Breast epithelium (tissue), 4 donors: Measurements from ENCODE around the gene YPEL1. TPM values are rescaled to one million over a fixed set of nuclear protein-coding genes. Genes with fewer than 3 reads are reported as not detected.
"Not testable (repeated sequence)": the region's sequence is repeated elsewhere in the genome, so short reads cannot be mapped to it uniquely, and the experiment has no call there.

ENCODE experiments used
- DNase-seq, 2 donors: peaks; one replicate each; pipeline ENCODE4 v3.0.0-alpha.2; 2019; ENCODE audit warnings: low spot score in 2 of 2
- H3K27ac ChIP-seq, 2 donors: fragments of 200-600 bp; sonication (generic) in 1 of 2; one replicate each; pipeline ENCODE4 v1.5.1; 2016 to 2019; ENCODE audit warnings: mild to moderate bottlenecking in 1 of 2
- H3K27me3 ChIP-seq, 2 donors: fragments of 200-600 bp; sonication (generic) in 1 of 2; one replicate each; pipeline versions ENCODE4 v1.5.1 to v1.6.0; 2017 to 2019; ENCODE audit warnings: control low read depth in 1 of 2, mild to moderate bottlenecking in 1 of 2
- H3K36me3 ChIP-seq: fragments of 200-600 bp; one replicate; pipeline ENCODE4 v1.5.1; 2019
- H3K4me1 ChIP-seq, 2 donors: fragments of 200-600 bp; sonication (generic); one replicate each; pipeline ENCODE4 v1.5.1; 2016 to 2019; ENCODE audit warnings: control low read depth in 1 of 2
- H3K4me3 ChIP-seq, 3 donors: fragments of 200-600 bp; sonication (generic); 1 replicate in 2 of 3; 2 replicates in 1 of 3; pipeline ENCODE4 v1.5.1; 2016 to 2019; ENCODE audit warnings: mild to moderate bottlenecking in 3 of 3, moderate library complexity in 2 of 3
- H3K9me3 ChIP-seq, 2 donors: fragments of 200-600 bp; sonication (generic) in 1 of 2; one replicate each; pipeline ENCODE4 v1.5.1; 2016 to 2019; ENCODE audit warnings: control low read depth in 1 of 2
- POLR2A ChIP-seq: fragments of 450-650 bp; IDR thresholded peaks from one replicate; pipeline ENCODE4 v1.6.1; 2016; ENCODE audit warnings: antibody characterized with exemption, mild to moderate bottlenecking, moderate library complexity
- POLR2AphosphoS5 ChIP-seq, 3 donors: sonication (generic); formaldehyde crosslinking; IDR thresholded peaks; one replicate each; pipeline ENCODE4 v1.6.1; 2017; ENCODE audit warnings: antibody characterized with exemption in 3 of 3
- intact Hi-C: fragments of 100-400 bp; cut with DNase I; formaldehyde crosslinking; loops from one replicate; pipeline ENCODE4 v1.15.1; 2023; ENCODE audit warnings: low total_unique reads
- total RNA-seq, 3 donors: library from RNA; depleted of rRNA; stranded (reverse); fragments of >200 nt; gene quantifications; one replicate each; pipeline ENCODE4 v1.1.0, GENCODE V29; 2016
- TF ChIP-seq, protein P1 (sequence below), 3 donors: fragments of 450-650 bp; IDR thresholded peaks; one replicate each; pipeline ENCODE4 v1.5.1; 2016 to 2017; ENCODE audit warnings: antibody characterized with exemption in 3 of 3, mild to moderate bottlenecking in 3 of 3, moderate library complexity in 3 of 3

YPEL1 gene
- total RNA-seq, 3 donors from 2014 or later = 7.8 to 8.5 (median 7.9) TPM

DNA sequence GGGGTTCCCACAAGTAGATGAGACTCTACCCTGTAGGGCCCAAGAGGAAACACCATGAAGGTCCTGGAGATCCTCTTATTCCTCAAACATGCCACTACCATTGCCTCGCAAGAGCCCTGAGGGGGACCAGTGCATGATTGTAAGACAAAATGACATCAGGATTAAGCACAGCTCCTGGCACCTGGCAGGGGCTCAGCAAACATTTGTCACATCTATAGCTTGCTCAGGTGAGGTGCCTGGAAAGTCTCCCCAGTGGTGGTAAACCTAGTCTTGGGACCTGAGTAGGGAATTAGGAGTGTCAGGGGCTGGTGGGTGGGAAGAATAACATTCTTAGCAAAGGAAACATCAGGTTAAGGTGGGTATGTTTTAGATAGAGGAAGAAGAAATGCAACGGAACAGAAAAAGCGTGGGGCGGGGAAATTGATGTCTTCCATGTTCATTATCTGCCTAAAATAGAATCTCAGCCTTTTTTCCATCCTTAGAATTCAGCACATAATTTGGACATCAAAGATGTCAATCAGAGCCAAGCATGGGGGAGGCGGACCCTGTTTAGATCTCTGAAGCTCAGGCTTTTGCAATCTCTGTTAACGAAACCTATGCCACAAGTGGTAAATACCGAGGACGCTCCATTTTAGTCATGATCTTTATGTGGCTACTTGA is 924 bp downstream of the YPEL1 start:
- Histone ChIP-seq H3K4me3 (peak overlapping the region; percentile 46 to 70 (median 70)), H3K4me1 (no peaks in the 10 kb centered on the region), H3K9me3 (no peaks in the 10 kb centered on the region), H3K27me3 (no peaks in the 10 kb centered on the region), H3K27ac (peak overlapping the region; percentile 56 to 70), H3K36me3 (no peaks in the 10 kb centered on the region)
- TF ChIP-seq POLR2A = no peak
- no peak for TF ChIP-seq POLR2AphosphoS5 (IDR thresholded peaks at IDR 0.05)
- TF ChIP-seq, protein P1, sequence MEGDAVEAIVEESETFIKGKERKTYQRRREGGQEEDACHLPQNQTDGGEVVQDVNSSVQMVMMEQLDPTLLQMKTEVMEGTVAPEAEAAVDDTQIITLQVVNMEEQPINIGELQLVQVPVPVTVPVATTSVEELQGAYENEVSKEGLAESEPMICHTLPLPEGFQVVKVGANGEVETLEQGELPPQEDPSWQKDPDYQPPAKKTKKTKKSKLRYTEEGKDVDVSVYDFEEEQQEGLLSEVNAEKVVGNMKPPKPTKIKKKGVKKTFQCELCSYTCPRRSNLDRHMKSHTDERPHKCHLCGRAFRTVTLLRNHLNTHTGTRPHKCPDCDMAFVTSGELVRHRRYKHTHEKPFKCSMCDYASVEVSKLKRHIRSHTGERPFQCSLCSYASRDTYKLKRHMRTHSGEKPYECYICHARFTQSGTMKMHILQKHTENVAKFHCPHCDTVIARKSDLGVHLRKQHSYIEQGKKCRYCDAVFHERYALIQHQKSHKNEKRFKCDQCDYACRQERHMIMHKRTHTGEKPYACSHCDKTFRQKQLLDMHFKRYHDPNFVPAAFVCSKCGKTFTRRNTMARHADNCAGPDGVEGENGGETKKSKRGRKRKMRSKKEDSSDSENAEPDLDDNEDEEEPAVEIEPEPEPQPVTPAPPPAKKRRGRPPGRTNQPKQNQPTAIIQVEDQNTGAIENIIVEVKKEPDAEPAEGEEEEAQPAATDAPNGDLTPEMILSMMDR (IDR thresholded peaks at IDR 0.05) = no peak
- no peak for DNase-seq
- intact Hi-C loops = no loop called here

DNA sequence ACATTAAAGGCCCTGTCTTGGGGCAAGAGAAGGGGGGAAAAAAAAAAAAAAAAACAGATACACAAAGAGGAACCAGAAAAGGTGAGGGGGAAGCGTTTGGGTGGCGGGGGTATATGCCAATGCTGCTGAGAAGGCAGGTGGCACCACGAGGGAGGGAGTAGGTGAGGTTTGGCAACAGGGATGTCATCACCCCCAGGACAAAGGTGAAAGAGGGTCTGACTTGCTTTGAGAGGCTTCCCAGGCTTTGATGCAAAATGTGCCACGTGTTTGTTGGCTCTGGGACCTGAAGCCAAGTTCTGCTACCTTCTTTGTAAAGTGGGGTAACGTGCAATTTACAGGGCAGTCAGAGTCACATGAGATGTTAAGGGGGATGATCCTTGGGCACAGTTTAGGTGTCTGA is 4.1 kb downstream of the YPEL1 start:
- Histone ChIP-seq H3K4me3 (no peak overlapping the region), H3K9me3 (no peaks in the 10 kb centered on the region), H3K36me3 (no peaks in the 10 kb centered on the region), H3K4me1 (no peaks in the 10 kb centered on the region), H3K27me3 (no peaks in the 10 kb centered on the region), H3K27ac (no peak overlapping the region)
- no peak for DNase-seq
- no peak for TF ChIP-seq POLR2A
- no peak for TF ChIP-seq POLR2AphosphoS5 (IDR thresholded peaks at IDR 0.05)
- TF ChIP-seq, protein P1 (IDR thresholded peaks at IDR 0.05) = no peak
- intact Hi-C loops = no loop called here

DNA sequence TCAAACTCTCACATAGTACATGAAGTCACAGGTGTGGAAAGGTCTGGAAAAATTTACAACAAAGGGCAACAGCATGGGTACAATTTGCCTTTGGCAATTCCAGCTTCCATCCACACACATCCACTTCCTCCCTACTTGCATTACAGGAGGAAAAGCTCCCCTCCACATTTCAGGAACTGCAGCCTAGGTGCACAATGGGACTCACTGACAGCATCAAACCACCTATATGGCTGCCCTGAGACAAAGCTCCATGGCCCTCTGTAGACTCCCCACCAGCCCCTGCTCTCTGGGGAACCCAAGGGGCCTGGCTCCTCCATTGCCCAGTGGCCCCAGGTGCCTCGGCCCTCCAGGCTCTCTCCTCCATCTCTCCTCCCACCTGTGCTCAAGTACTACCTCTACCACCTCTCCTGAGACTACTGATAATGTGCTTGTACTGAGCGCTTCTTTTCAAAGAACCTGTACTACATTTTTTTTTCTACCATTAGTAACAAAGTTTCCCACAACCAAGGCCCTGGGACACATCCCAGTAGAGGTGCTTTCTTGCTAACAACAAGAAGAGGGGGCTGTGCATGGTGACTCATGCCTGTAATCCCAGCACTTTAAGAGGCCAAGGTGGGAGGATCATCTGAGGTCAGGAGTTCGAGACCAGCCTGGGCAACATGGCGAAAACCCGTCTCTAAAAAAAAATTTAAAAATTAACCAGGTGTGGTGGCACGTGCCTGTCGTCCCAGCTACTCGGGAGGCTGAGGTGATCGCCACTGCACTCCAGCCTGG is 4.9 kb downstream of the YPEL1 start:
- Histone ChIP-seq H3K9me3 (no peaks in the 10 kb centered on the region), H3K4me3 (no peak overlapping the region), H3K27ac (no peak overlapping the region), H3K27me3 (no peaks in the 10 kb centered on the region), H3K36me3 (no peaks in the 10 kb centered on the region), H3K4me1 (no peaks in the 10 kb centered on the region)
- DNase-seq = no peak
- TF ChIP-seq POLR2A (no peak), POLR2AphosphoS5 (IDR thresholded peaks at IDR 0.05) (no peak)
- TF ChIP-seq, protein P1 (IDR thresholded peaks at IDR 0.05) = no peak
- intact Hi-C loops = no loop called here

DNA sequence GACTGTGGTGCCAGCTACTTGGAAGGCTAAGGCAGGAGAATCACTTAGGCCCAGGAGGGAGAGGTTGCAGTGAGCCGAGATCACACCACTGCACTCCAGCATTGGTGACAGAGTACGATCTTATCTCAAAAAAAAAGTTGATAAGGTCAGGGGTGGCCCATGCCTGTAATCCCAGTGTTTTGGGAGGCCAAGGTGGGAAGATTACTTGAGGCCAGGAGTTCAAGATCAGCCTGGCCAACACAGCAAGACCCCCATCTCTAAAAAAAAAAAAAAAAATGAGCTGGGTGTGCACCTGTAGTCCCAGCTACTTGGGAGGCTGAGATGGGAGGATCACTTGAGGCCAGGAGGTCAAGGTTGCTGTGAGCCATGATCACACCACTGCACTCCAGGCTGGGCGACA is 6.4 kb downstream of the YPEL1 start:
- H3K4me1 ChIP-seq, H3K36me3 ChIP-seq, DNase-seq, H3K27ac ChIP-seq, intact Hi-C loops, H3K9me3 ChIP-seq, H3K4me3 ChIP-seq, H3K27me3 ChIP-seq: not testable (repeated sequence)

DNA sequence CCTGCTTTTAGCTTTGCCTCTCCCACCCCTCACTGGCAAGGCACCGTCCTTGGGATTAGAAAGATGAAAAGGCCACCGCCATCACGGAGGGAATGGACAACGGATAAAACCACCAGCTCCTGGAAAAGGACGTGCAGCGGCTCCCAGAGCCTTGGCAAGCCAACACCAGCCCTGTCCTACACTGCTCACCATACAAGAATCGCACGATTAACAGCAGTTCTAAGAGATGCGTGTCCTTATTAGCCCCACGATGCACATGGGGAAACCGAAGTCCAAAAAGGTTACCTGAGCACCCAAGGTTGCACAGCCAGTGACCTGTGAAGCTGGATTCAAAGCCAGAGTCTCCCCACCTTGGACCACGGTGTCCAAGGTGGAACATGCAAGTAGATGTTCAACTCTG is 7.3 kb downstream of the YPEL1 start:
- Histone ChIP-seq H3K4me3 (no peak overlapping the region), H3K9me3 (no peaks in the 10 kb centered on the region), H3K27ac (no peak overlapping the region), H3K4me1 (no peaks in the 10 kb centered on the region), H3K27me3 (no peaks in the 10 kb centered on the region), H3K36me3 (no peaks in the 10 kb centered on the region)
- no peak for TF ChIP-seq POLR2A
- TF ChIP-seq, protein P1 (IDR thresholded peaks at IDR 0.05) = no peak
- TF ChIP-seq POLR2AphosphoS5 (IDR thresholded peaks at IDR 0.05) = no peak
- intact Hi-C loops = no loop called here
- no peak for DNase-seq
